H1 (cell line): Measurements from ENCODE around the gene SENP3. TPM values are rescaled to one million over a fixed set of nuclear protein-coding genes. Genes with fewer than 3 reads are reported as not detected.

Experiments used
- ASH2L ChIP-seq: fragments of 200-600, 300-600 bp; sonication (generic); IDR thresholded peaks from one replicate; pipeline ENCODE4 v1.7.1; 2017; ENCODE audit warnings: low read length
- CHD2 ChIP-seq: IDR thresholded peaks from 2 replicates; pipeline ENCODE4 v1.6.1; 2012; ENCODE audit warnings: low read length, improper control_type of control experiment
- CHD7 ChIP-seq: fragments of 300-600 bp; sonication (generic); IDR thresholded peaks from 2 replicates; pipeline ENCODE4 v1.7.1; 2012; ENCODE audit warnings: low read length, moderate library complexity, mild to moderate bottlenecking, inconsistent platforms; ENCODE audit not compliant: insufficient replicate concordance
- CREB1 ChIP-seq: IDR thresholded peaks from 2 replicates; pipeline ENCODE4 v1.6.1; 2012; ENCODE audit warnings: inconsistent platforms
- EZH2 ChIP-seq: fragments of 200-600 bp; sonication (generic); IDR thresholded peaks from 2 replicates; pipeline ENCODE4 v1.7.1; 2012; ENCODE audit warnings: low read depth, mild to moderate bottlenecking, moderate library complexity, low read length, inconsistent platforms; ENCODE audit not compliant: severe bottlenecking
- GABPA ChIP-seq: IDR thresholded peaks from 2 replicates; pipeline ENCODE4 v1.6.1; 2011; ENCODE audit warnings: mild to moderate bottlenecking, low read length, moderate library complexity, borderline replicate concordance; ENCODE audit not compliant: insufficient read depth
- GTF2F1 ChIP-seq: IDR thresholded peaks from 2 replicates; pipeline ENCODE4 v1.6.1; 2012; ENCODE audit warnings: low read depth, low read length, improper control_type of control experiment, borderline replicate concordance
- JUND ChIP-seq: IDR thresholded peaks from 2 replicates; pipeline ENCODE4 v1.6.1; 2011; ENCODE audit warnings: mild to moderate bottlenecking, improper control_type of control experiment, low read length
- KDM1A ChIP-seq: fragments of 200-600, 300-600 bp; sonication (generic); IDR thresholded peaks from 2 replicates; pipeline ENCODE4 v1.7.1; 2016; ENCODE audit warnings: mild to moderate bottlenecking, low read length, borderline replicate concordance
- SAP30 ChIP-seq: fragments of 300-600 bp; sonication (generic); IDR thresholded peaks from 2 replicates; pipeline ENCODE4 v1.7.1; 2012; ENCODE audit warnings: low read length, moderate library complexity, mild to moderate bottlenecking, inconsistent platforms; ENCODE audit not compliant: insufficient read depth, insufficient replicate concordance
- USF2 ChIP-seq: IDR thresholded peaks from 2 replicates; pipeline ENCODE4 v1.6.1; 2011; ENCODE audit warnings: low read length, improper control_type of control experiment
- polyA plus RNA-seq, 7 experiments: library from polyadenylated mRNA; depleted of rRNA in 3 of 7; stranded (reverse) in 5 of 7; unstranded in 2 of 7; fragments of >200 nt in 5 of 7; fragments of 200-250 nt in 2 of 7; gene quantifications; 1 replicate in 5 of 7; 2 replicates in 1 of 7; 4 replicates in 1 of 7; pipeline versions ENCODE4 v1.2.1 to v1.2.3, GENCODE V29; 2011 to 2013; ENCODE audit warnings: missing spikeins in 2 of 7, mixed read lengths in 2 of 7
- total RNA-seq: library from RNA; stranded (reverse); fragmentation: NEBNext Ultra II Directional; extraction: Animal tissue kit (Norgen Biotek cat#: 25700); gene quantifications from 2 replicates; pipeline ENCODE4 v1.2.1, GENCODE V29; 2021

The SENP3 gene
- total and polyA plus RNA-seq, 2 of the 8 experiments (the other 6 are each of a cell fraction or from before 2014, with no cell fraction given), result 86.2 to 129 TPM

- TF ChIP-seq CHD7 (no peak), JUND (no peak), SAP30 (no peak), ASH2L (no peak), CREB1 (no peak), GABPA (no peak), CHD2 (no peak), GTF2F1 (no peak), USF2 (no peak), KDM1A (no peak), EZH2 (no peak)
Observed at GRCh38 chr17:7528842-7529241, 32.9 kb upstream of the SENP3 start (continued).
